ENCODE results near the gene ACAA2.

The ACAA2 gene

DNA sequence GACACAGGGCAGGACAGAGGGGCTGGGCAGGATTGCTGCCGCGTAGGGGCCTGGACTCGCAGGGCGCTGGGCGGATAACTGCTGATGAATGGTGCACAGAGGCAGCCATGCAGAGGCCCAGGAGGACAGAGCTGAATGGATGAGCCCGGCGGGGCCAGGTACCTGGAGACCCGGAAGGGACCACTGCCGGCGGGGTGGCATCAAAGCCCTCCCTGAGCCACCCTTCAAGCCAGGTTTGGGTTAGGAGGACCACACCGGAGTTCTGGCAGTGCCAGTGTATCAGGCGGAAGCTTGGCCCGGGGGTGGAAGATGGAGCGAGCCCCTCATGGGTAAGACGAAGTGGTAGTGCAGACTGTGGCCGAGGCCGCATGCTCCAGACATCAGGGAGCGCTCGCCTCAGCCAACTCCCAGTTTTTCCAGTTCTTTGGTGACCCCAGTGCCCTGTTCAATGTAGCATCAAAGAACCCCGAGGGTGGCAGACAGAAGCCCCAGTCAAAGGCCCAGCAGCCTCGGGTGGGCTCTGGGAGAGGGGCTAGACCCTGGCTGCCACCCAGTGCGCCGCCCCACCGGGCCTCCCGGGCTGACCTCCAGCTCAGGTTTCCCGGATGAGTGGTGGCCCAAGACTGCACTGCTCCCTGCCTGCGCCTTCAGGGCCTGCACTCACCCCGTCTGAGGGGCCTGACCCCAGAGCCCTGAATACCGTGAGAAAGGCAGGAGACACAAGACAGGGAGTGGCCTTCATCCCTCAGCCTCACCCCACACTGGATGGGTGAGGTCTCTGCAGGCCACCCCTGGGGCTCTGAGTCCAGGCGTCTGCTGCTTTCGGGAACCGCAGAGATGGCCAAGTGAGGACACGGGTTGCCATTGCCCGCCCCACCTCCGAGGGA is 50.9 kb downstream of the ACAA2 start:
- no peak for FAIRE-seq

GRCh38 chr18:49761771-49762170 is 51.6 kb downstream of the ACAA2 start:
- FAIRE-seq, result no peak

GRCh38 chr18:49758263-49758610 is 55.1 kb downstream of the ACAA2 start:
- FAIRE-seq, result no peak

DNA sequence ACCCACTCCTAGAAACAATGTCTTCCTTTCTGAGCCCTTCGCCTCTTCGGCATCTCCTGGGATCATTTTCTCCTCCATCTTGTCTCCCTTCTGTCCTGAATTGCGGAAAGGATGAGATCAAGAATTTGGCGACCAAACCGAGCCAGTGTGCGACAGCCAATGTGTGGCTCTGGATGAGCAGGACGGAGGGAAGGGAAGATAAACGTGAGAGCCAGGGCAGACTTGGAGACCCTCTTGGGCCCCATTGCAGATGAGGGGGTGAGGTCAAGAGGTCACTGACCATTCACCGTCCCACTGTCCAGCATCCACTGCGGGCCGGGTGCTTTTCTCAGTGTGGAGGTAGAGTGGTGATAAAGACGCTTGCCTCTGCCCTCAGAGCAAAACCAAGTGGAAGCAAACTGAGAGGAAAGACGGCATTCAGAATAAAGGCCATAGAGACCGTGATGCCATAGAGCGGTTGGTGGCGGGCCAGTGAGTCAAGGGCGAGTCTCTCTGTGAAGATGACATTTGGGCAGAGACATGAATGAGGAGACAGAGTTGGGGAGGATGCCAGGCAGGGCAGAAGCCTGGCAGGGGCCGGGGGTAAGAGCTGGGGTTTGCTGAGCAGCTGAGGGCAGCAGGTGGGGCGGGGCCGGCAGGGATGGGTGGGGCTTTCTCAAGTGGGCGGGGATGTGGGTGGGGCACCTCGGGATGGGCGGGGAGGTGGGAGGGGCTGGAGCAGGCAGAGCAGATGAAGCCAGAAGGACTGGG is 55.6 kb downstream of the ACAA2 start:
- no peak for FAIRE-seq

- no peak for FAIRE-seq
These were observed 56.5 kb downstream of the ACAA2 start for GRCh38 chr18:49756671-49757362.

DNA sequence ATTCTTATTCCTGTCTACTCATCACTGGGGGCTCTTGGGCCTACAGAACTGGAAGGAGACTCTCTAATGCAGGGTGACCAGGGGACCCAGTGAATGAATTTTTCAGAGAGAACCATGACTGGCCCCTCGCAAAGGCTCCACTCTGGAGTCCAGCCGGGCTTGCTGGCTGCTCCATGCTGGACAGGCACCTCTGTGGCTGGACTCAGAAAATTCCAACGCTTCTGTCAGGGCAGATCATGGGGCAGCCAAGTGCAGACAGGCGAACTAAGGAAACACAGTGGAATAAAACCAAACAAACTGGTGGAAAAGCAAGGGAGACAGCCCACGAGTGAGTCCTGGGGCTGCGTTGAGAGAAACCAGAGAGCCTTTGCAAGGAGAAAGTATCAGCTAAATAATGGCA is 57.2 kb downstream of the ACAA2 start:
- FAIRE-seq, result no peak

GRCh38 chr18:49755489-49755888 is 57.8 kb downstream of the ACAA2 start:
- no peak for FAIRE-seq

DNA sequence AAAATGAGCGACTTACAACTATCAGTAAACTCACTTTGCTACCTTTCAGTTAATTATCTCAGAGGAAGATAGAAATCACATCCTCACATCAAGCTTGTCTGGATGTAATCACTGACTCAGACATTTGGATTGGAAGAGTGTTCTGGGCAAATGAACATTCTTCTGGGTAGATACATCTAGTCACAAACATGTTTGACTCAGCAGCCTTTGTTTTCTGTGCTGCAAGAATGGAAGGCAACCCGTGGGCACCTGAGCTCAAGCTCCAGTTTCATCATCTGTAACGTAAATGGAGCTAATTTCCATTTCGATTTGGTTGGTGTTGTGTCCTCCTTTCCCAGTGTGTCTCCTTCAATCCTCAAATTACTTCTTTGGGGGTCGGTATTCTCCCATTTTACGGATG is 58.5 kb downstream of the ACAA2 start:
- FAIRE-seq, result no peak

- FAIRE-seq, result no peak
These were observed 59.7 kb downstream of the ACAA2 start for GRCh38 chr18:49753643-49754042.

DNA sequence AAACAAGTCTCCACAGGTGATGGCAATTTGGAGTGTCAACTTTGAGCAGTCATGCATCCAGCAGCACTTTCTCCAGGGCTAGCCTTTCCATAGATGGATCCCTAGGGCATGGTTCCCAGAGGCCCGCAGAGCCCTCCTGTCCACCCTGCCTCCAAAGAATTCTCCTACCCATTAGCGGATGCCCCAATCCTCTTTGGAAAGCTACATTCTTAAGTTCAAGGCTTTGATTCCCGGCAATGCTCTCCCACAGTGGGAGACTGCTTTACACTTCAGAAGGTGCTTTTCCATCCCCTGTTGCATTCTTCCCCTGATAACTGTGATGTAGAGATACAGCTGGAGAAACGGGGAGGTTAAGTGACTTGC is 61.3 kb downstream of the ACAA2 start:
- FAIRE-seq, result no peak

DNA sequence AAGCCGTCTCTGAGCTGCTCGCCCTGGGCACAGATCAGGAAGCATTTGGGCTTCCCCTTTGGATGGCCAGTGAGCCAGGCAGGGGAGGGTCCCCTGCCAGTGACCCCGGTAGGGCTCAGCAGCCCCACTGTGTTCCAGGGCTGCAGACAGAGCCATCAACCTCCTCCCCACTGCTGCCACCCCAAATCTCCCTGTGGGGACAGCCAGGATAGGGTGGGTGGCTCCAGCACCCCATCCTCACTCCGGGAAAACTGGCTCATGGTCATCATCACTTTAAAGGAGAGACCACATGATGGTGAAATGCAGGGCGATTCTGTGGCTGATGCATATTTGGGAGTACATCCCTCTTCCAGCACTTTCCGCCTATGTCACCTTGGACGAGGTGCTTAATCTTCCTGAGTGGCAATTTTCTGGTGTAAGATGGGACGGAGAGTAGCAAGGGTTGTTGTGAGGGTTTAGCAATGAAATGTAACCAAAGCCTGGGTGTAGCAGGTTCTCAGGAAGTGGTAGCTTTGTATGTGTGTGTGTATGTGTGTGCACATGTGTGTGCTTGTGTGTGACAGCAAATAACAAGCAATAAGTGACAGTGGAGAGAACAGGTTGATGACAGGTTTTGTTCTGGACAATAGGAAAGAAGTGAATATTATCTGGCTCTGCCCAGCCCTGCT is 61.8 kb downstream of the ACAA2 start:
- no peak for FAIRE-seq

DNA sequence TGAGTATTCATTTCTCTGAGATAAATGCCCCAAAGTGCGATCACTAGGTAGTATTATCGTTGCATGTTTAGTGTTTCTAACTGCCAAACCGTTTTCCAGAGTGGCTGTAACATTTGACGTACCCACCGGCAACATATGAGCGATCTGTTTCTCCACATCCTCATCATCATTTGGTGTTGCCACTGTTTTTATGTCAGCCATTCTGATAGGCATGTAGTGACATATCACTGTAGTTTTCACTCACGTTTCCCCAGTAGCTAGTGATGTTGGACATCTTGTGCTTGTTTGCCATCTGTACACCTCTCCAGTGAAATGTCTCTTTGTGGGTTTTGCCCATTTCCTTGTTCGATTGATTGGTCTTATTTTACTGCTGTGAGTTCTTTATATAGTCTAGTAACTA is 63.8 kb downstream of the ACAA2 start:
- no peak for FAIRE-seq

GRCh38 chr18:49747876-49748275 is 65.5 kb downstream of the ACAA2 start:
- no peak for FAIRE-seq

DNA sequence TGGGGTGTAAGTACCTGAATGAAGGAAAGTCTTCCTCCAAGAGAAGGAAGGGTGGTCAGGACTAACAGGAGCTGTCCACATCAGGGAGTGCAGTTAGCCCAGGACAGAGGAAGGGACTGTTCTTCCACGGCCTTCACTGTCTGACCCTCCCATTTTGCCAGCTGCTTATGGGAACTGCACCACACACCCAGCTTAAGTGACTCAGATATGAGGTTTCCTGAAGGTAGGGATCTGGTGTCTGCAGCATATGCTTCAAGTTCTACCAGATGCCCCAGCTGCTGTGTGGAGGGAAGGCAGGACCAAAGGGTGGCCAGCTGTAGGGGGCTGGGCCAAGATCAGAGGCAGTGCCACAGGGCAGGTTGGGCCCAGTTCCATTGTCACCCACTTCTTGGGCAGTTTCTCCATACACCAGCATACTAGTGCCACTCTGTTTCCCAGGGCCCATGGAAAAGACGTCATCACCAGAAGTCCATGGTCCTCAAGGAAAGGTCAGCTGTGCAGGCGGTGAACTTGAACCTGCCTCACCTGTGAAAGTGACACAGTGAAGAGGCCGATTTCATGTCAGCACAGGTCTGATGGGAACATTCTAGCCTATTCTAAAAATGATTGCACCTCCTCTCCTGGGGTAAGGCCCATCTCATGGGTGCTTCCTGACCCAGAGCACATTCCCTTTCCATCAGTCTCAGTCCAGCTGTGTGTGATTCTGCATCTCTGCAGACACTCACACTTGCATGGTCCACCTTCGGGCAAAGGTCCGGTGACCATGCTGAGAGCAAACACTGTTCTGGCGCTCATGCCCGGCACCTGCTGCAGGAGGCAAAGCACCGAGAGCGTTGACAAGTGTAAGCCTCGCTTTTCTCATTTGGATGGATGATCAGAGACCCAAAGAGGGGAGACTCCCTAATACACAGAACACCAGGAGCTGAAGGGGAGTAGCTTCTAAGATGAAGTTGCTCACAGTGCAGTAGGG is 68.0 kb downstream of the ACAA2 start:
- no peak for FAIRE-seq

DNA sequence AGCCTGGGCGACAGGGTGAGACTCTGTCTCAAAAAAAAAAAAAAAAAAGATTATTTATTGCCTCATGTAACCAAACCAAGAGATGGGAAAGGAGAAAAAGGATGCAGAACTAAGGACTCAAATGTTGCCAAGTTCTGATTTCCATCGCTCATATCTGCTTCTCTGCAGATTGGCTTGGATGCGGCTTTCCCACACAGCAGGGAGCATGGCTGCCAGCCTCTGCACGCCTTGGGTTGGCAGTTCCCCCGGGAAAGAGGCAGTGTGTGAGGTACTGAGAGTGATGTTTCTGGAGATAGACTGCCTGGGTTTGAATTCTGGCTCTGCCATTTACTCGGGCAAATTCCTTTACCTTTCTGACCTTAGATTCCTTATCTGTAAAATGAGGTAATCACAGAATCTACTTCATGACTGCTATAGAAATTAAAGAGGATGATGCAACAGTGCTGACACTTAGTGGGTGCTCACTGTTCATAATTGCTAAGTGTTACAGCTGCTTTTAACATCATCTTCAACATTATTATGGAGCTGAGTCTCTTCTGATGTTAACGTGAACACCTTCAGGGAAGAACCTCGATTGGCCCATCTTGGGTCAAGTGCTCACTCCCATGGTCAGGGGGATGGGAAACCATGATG is 68.8 kb downstream of the ACAA2 start:
- FAIRE-seq, result no peak

GRCh38 chr18:49743117-49743567 is 70.2 kb downstream of the ACAA2 start:
- FAIRE-seq, result no peak

DNA sequence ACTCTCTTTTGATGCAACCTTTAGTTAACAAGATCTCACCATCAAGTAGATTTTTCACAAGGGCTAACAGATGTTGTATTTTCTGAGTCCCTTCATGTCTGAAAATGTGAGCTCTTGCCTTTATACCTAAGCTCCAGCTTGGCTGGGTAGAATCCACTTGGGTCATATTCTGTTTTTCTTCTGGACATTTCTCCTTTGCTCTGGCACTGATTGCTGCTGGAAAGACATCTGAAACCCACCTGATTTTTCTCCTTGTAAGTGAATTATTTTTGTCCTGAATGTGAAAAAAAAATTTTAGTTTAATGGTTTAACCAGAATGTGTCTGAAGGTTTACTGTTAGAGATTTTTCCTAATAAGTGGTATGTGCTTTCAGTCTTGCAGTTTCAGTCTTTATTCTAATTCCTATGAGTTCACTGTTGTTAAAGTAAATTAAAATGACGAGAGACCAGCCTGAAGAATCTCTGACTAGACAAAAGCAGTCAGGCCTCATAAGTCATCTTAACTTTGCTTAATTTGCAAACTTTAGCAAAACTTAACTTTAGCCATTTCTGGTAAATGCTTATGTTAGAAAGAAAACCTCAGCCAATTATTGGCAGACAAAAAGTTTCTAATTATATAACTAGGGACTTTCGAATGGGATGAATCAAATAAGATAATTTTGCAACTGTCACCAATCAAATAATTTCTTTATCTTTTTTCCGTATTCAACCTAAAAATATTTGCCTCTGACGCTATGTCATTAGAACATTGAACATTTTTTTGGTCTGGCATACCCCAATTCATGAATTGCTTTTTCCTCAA is 70.8 kb downstream of the ACAA2 start:
- no peak for FAIRE-seq

DNA sequence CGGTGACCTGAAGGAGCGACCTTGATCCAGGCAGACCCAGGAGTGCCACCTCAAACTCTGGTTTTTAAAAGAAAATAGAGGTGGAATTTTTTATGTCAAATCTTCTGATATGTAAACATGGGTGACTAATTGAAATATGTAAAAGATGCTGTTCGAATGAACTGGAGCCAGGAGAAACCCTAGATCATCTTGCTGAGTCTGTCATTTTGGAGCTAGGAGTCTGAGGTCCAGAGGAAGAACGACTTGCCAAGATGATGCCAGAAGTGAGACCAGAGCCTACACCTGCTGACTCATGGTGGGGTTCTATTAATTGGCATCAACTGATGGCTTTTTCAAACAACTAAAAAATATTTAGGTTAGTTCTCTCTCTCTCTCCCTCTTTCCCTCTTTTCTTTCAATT is 74.1 kb downstream of the ACAA2 start:
- FAIRE-seq, result no peak

DNA sequence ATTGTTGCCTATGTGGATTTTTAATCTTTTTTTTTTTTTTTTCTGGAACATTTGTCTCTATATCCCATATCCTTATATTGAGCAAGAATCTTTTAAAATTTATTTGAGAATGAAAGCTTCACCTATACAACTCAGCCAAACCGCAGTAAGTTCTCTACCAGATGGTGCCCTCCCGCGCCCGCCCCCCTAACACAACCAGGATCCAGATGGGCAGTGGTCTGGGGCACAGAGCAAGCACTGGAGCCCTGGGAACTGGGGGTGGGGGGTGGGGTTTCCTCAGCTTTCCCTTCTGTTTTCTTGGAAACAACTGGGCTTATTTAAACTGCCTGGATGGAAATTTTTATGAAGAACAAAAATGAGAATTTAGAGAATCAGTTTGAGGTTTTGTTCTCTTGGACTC is 74.6 kb downstream of the ACAA2 start:
- FAIRE-seq, result no peak

GRCh38 chr18:49734836-49735235 is 78.5 kb downstream of the ACAA2 start:
- no peak for FAIRE-seq

Data from G401.6 (cell line).